GM12878 (cell line): Measurements from ENCODE around the gene PEMT. TPM values are rescaled to one million over a fixed set of nuclear protein-coding genes. Genes with fewer than 3 reads are reported as not detected.

Experiments
- ATAC-seq: fragments of 200-7000 bp; cut with Tn5 transposase; 3 replicates; pipeline ENCODE4 v1.9.1; 2020; ENCODE audit warnings: mild to moderate bottlenecking, moderate library complexity
- BruUV-seq: library from RNA; stranded (reverse); fragments of 400-500 nt; replicated peaks from 2 replicates; lab custom pipeline; 2021; lab: Mats Ljungman, UMichigan
- CTCF ChIA-PET: fragments of 300-600 bp; sonication (Branson Sonifier 250); formaldehyde crosslinking; extraction: SDS; loops from one replicate; lab custom pipeline; 2021; ENCODE audit warnings: inconsistent platforms; lab: Yijun Ruan, JAX
- POLR2A ChIA-PET: fragments of 350-600 bp; formaldehyde crosslinking; extraction: SDS; loops from one replicate; lab custom pipeline; 2021; ENCODE audit warnings: inconsistent platforms; lab: Charles Lee
- RAD21 ChIA-PET: fragments of 300-600 bp; sonication (Branson Sonifier 250); formaldehyde crosslinking; loops from one replicate; lab custom pipeline; 2023; ENCODE audit warnings: antibody characterized with exemption; ENCODE audit not compliant: unreplicated experiment; lab: Charles Lee
- SMC1A ChIA-PET: fragments of 300-600 bp; sonication (Branson Sonifier 250); formaldehyde crosslinking; loops from one replicate; lab custom pipeline; 2023; ENCODE audit not compliant: unreplicated experiment, uncharacterized antibody; lab: Charles Lee
- DNase-seq: peaks from one replicate; pipeline ENCODE4 v3.0.0-alpha.2; 2011; ENCODE audit warnings: low read depth, low spot score
- FAIRE-seq: peaks from 3 replicates; lab custom pipeline; 2011; peaks lifted over from hg19 to GRCh38; lab: Jason Lieb, UNC
- H2AFZ ChIP-seq: 2 replicates; pipeline ENCODE4 v1.6.0; 2011; ENCODE audit warnings: low read depth, low read length, control low read depth; ENCODE audit not compliant: control insufficient read depth
- H3K27ac ChIP-seq: 2 replicates; pipeline ENCODE4 v1.5.1; 2011; ENCODE audit warnings: control low read depth; ENCODE audit not compliant: control insufficient read depth, insufficient read depth
- H3K27me3 ChIP-seq, 2 experiments: replicated peaks in 1 of 2; 2 replicates each; pipeline versions ENCODE4 v1.6.0 to v1.6.1; 2011; ENCODE audit warnings: low read length in 1 of 2; ENCODE audit not compliant: control insufficient read depth in 2 of 2, insufficient read depth in 2 of 2
- H3K36me3 ChIP-seq, 2 experiments: 2 replicates each; pipeline ENCODE4 v1.5.1; 2011; ENCODE audit warnings: low read length in 1 of 2; ENCODE audit not compliant: control insufficient read depth in 2 of 2, insufficient read depth in 2 of 2
- H3K4me1 ChIP-seq: 2 replicates; pipeline ENCODE4 v1.6.1; 2011; ENCODE audit warnings: mild to moderate bottlenecking, low read length, moderate library complexity, mixed read lengths; ENCODE audit not compliant: control insufficient read depth, insufficient read depth
- H3K4me2 ChIP-seq: 2 replicates; pipeline ENCODE4 v1.6.0; 2011; ENCODE audit warnings: control low read depth; ENCODE audit not compliant: control insufficient read depth, insufficient read depth
- H3K4me3 ChIP-seq: fragments of 200-600 bp; sonication (generic); 2 replicates; pipeline ENCODE4 v1.5.1; 2016
- H3K79me2 ChIP-seq: 2 replicates; pipeline ENCODE4 v1.6.0; 2011; ENCODE audit warnings: low read length; ENCODE audit not compliant: control insufficient read depth, insufficient read depth
- H3K9ac ChIP-seq: 2 replicates; pipeline ENCODE4 v1.8.0; 2011; ENCODE audit warnings: low read length, control low read depth, mixed read lengths; ENCODE audit not compliant: control insufficient read depth, insufficient read depth
- H3K9me3 ChIP-seq: replicated peaks from 3 replicates; pipeline ENCODE4 v1.5.1; 2011; ENCODE audit warnings: mild to moderate bottlenecking, low read length; ENCODE audit not compliant: control insufficient read depth, insufficient read depth
- H4K20me1 ChIP-seq: 2 replicates; pipeline ENCODE4 v1.6.0; 2011; ENCODE audit not compliant: control insufficient read depth, insufficient read depth
- CHD4 ChIP-seq: fragments of 200-600 bp; sonication (generic); IDR thresholded peaks from 2 replicates; pipeline ENCODE4 v1.6.1; 2016; ENCODE audit warnings: mild to moderate bottlenecking
- FOS ChIP-seq: IDR thresholded peaks from 3 replicates; pipeline ENCODE4 v1.6.1; 2011; ENCODE audit warnings: borderline replicate concordance; ENCODE audit not compliant: insufficient read length; ENCODE audit errors: extremely low read depth
- KLF5 ChIP-seq: fragments of 450-650 bp; IDR thresholded peaks from 2 replicates; pipeline ENCODE4 v1.6.1; 2014; ENCODE audit warnings: mild to moderate bottlenecking; ENCODE audit not compliant: partially characterized antibody
- MXI1 ChIP-seq: fragments of 150-350 bp; IDR thresholded peaks from 2 replicates; pipeline ENCODE4 v1.6.1; 2011; ENCODE audit warnings: low read depth, mild to moderate bottlenecking, inconsistent platforms, low read length, improper control_type of control experiment
- MYB ChIP-seq: fragments of 150-350 bp; IDR thresholded peaks from 2 replicates; pipeline ENCODE4 v1.6.1; 2014; ENCODE audit warnings: mild to moderate bottlenecking, low read depth, low read length, borderline replicate concordance
- NFXL1 ChIP-seq: fragments of 450-650 bp; IDR thresholded peaks from 2 replicates; pipeline ENCODE4 v1.6.1; 2017; ENCODE audit warnings: antibody characterized with exemption, mild to moderate bottlenecking, borderline replicate concordance
- SMAD5 ChIP-seq: IDR thresholded peaks from 2 replicates; pipeline ENCODE4 v1.6.1; 2016; ENCODE audit warnings: antibody characterized with exemption, low read depth
- TAF1 ChIP-seq: IDR thresholded peaks from 2 replicates; pipeline ENCODE4 v1.6.1; 2011; ENCODE audit warnings: mild to moderate bottlenecking, low read depth, low read length, borderline replicate concordance
- TCF3 ChIP-seq: IDR thresholded peaks from 2 replicates; pipeline ENCODE4 v1.6.1; 2012; ENCODE audit warnings: low read depth, mild to moderate bottlenecking, low read length, borderline replicate concordance; ENCODE audit not compliant: insufficient read depth
- ZBED1 ChIP-seq: IDR thresholded peaks from 2 replicates; pipeline ENCODE4 v1.6.1; 2016; ENCODE audit warnings: borderline replicate concordance
- ZNF274 ChIP-seq: IDR thresholded peaks from one replicate; pipeline ENCODE4 v1.8.0; 2011; ENCODE audit not compliant: insufficient read length, insufficient read depth
- ZNF384 ChIP-seq: IDR thresholded peaks from 2 replicates; pipeline ENCODE4 v1.6.1; 2012; ENCODE audit warnings: low read depth, mild to moderate bottlenecking, low read length, improper control_type of control experiment, borderline replicate concordance
- WGBS: methylation state at CpG from one replicate; pipeline ENCODE4 v1.1.6; 2016; ENCODE audit warnings: low lambda C conversion rate; ENCODE audit not compliant: insufficient replicate concordance, insufficient coverage; ENCODE audit errors: missing lambda C conversion rate; 5-methylcytosine and 5-hydroxymethylcytosine counted together
- in situ Hi-C: fragments of 300-500 bp; cut with MboI; formaldehyde crosslinking; loops from 9 replicates; pipeline ENCODE4 v1.14.3; 2018; ENCODE audit warnings: mixed read lengths
- intact Hi-C: fragments of 100-400 bp; cut with micrococcal nuclease; formaldehyde crosslinking; loops from one replicate; pipeline ENCODE4 v1.14.2; 2022; ENCODE audit not compliant: unreplicated experiment
- polyA plus RNA-seq, 11 experiments: library from polyadenylated mRNA; depleted of rRNA in 4 of 11; unstranded in 6 of 11; stranded (reverse) in 5 of 11; fragments of >200 nt; fragmentation: Nextera tagmentation in 4 of 11; fragmentation: Illumina TruSeq in 1 of 11; extraction: Ambion mirVana in 4 of 11; extraction: Trizol in 1 of 11; gene quantifications; 1 replicate in 1 of 11; 2 replicates in 10 of 11; pipeline versions ENCODE4 v1.2.1 to v1.2.3, GENCODE V29; 2011 to 2016; ENCODE audit warnings: inconsistent platforms in 2 of 11, missing spikeins in 2 of 11, low read depth in 1 of 11
- total RNA-seq, 4 experiments: library from RNA; depleted of rRNA in 3 of 4; stranded (reverse); fragments of >200 nt in 3 of 4; fragmentation: Illumina TruSeq in 1 of 4; extraction: Trizol in 1 of 4; gene quantifications; 2 replicates each; pipeline versions ENCODE4 v1.2.1 to v1.2.3, GENCODE V29; 2013 to 2021

PEMT gene
- total and polyA plus RNA-seq, 10 of the 15 experiments (the other 5 are each of a cell fraction or from before 2014, with no cell fraction given) = 2.8 to 44.7 (median 25.4) TPM

GRCh38 chr17:17511293-17511741 lies 80.2 kb downstream of the PEMT start:
- in situ Hi-C loops (no loop called here), intact Hi-C loops (no loop called here)
- DNase-seq (no peak), FAIRE-seq (no peak), ATAC-seq (no peak)
- TF ChIP-seq ZNF274 (no peak), NFXL1 (no peak), ZBED1 (no peak), MXI1 (no peak)
- Histone ChIP-seq H3K79me2 (no peaks in the 10 kb centered on the region), H4K20me1 (no peaks in the 10 kb centered on the region), H3K36me3 (no peaks in the 10 kb centered on the region), H3K9me3 (no peaks in the 10 kb centered on the region), H3K9ac (no peak overlapping the region), H3K27ac (no peak overlapping the region), H3K4me3 (no peak overlapping the region), H3K4me2 (no peak overlapping the region), H3K27me3 (no peaks in the 10 kb centered on the region), H3K4me1 (no peaks in the 10 kb centered on the region), H2AFZ (no peak overlapping the region)
- ChIA-PET POLR2A (no interaction called here), SMC1A (no interaction called here), CTCF (interaction anchor here (0.7 kb wide), 1 partner anchor 57 kb away, joined by 3 read pairs; no protein-coding TSS in a partner anchor), RAD21 (no interaction called here)
- 38% methylated on average over 12 of the region's 12 CpGs for WGBS
- BruUV-seq = no TSS peak

- Histone ChIP-seq H3K36me3 (no peaks in the 10 kb centered on the region), H3K27ac (no peak overlapping the region), H3K9me3 (no peaks in the 10 kb centered on the region)
- ChIA-PET SMC1A (no interaction called here), CTCF (interaction anchor here (0.7 to 1.2 kb wide), 2 partner anchors 13 to 58 kb away, joined by 3 to 4 read pairs; no protein-coding TSS in a partner anchor)
- in situ Hi-C loops = no loop called here
- no TSS peak for BruUV-seq
- TF ChIP-seq MYB = no peak
- TF ChIP-seq TAF1 = no peak
- no peak for TF ChIP-seq FOS
- no peak for TF ChIP-seq TCF3
- TF ChIP-seq ZNF384 = no peak
- TF ChIP-seq SMAD5 = no peak
- no peak for TF ChIP-seq MXI1
- no peak for TF ChIP-seq KLF5
- TF ChIP-seq CHD4 = no peak
- TF ChIP-seq, all 136 proteins: peak for 0
- Histone ChIP-seq H3K4me1 (no peaks in the 10 kb centered on the region), H3K4me3 (no peak overlapping the region), H3K27me3 (no peaks in the 10 kb centered on the region), H2AFZ (no peak overlapping the region), H3K79me2 (no peaks in the 10 kb centered on the region), H4K20me1 (no peaks in the 10 kb centered on the region), H3K4me2 (no peak overlapping the region), H3K9ac (no peak overlapping the region)
- DNase-seq (no peak), FAIRE-seq (no peak), ATAC-seq (no peak)
- RAD21 ChIA-PET = no interaction called here
- intact Hi-C loops = no loop called here
- POLR2A ChIA-PET = interaction anchor here (0.5 kb wide), 1 partner anchor 519 kb away, joined by 5 read pairs; no protein-coding TSS in a partner anchor
- WGBS = 57% methylated on average over 19 of the region's 20 CpGs
These were observed 80.8 kb downstream of the PEMT start for GRCh38 chr17:17510456-17511292.
